Measurements from ENCODE around the gene LIPA.
"Not testable (repeated sequence)": the region's sequence is repeated elsewhere in the genome, so short reads cannot be mapped to it uniquely, and the experiment has no call there.

The LIPA gene

DNA sequence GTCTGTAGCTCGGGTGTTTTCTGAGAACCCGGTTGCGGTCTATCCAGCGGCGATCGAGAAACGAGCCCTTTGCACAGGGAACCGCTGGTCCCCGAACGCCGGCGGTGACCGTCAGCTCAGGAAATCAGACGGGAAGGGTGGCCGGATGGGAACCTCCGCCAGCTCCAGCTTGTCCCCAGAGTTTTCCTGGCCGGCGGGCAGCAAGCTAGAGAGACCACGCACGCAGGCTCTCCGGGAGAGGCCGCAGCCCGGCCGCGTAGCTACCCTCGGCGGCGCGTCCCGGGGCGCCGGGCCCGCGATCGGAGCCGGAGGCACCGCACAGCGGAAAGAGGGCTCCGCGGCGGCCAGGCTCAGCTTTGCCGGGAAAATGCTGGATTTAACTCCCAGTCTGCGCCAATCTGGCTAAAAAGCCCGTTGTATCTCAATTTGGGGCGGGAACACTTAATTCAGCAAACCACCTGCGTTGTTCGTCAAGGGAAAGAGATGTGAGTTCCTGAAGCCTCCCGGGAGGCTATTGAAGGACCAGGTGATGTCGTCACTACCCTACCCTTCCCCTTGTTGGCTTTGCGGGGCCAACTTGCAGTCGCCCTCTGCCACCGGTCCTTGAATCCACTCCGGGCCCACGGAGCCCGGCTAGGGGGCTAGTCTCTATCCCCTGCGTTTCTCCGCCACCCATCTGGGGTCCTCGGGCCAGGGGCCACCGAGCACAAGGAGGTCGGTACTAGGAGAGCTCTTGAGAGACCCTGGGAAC is 43.6 kb downstream of the LIPA start:
- no peak for DNase-seq (ENCODE audit: low read depth, low spot score)

DNA sequence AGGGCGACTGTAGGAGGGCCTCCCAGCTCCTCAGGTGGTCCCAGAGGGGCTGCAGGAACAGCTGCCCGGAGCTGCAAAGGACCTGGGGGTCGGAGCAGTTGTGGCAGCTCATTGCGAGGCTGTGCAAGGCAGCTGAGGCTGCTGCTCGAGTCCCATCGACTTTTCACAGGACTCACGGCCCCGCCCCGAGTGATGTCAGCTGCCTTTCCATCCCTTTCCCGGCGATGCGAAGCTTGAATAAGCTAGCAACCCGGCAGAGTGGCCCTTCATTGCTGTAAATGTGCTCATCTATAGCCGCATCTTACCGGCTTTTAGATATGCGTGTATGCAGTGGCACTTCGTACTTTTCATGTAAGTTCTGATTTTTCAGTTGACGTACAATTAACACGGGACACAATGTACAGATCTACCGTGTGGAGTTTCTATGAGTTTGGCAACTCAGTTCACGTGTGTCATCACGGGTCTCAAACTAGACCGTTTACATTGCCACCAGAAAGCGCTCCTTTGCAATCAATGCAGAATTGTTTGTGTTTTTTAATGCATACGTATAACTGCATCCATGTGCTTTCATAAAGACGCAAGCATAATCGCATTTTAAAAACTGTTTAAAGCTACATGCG is 44.3 kb downstream of the LIPA start, which contains the start of gene CH25H:
Gene CH25H, minus strand, starts transcription at position 137 of the 620 bp plus-strand sequence. Its CDS starts 25 bp downstream, at position 112.
- DNase-seq (ENCODE audit: low read depth, low spot score), result no peak

DNA sequence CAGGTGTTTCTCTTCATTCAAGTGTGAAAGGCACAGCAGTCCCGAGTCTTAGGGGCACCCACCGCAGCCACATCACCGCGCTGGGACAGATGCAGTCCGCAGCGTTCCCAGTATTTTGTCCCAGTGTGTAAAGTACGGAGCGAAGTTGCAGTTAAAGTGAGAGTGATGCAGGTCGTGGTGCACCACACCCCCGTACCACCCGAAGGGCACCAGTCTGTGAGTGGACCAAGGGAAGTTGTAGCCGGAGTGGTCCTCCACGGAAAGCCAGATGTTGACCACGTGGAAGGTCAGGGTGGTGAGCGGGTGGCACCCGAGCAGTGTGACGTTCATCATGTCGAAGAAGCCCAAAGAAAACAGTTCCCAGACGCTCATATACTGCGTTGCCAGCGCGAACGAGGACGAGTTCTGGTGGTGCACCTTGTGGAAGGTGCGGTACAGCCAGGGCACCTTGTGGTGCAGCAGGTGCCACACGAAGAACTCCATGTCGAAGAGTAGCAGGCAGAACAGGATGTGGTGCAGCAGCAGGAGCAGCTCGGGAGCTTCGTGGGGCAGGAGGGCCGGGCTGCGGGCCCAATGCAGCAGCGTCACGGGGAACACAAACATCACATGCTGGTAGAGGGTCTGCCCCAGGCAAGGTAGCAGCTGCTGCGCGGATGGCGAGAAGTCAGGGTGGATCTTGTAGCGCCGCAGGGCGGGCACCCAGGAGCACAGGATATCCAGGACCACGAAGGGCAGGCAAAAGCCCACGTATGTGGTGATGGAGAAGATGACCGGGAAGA is 45.0 kb downstream of the LIPA start:
- no peak for DNase-seq (ENCODE audit: low read depth, low spot score)

DNA sequence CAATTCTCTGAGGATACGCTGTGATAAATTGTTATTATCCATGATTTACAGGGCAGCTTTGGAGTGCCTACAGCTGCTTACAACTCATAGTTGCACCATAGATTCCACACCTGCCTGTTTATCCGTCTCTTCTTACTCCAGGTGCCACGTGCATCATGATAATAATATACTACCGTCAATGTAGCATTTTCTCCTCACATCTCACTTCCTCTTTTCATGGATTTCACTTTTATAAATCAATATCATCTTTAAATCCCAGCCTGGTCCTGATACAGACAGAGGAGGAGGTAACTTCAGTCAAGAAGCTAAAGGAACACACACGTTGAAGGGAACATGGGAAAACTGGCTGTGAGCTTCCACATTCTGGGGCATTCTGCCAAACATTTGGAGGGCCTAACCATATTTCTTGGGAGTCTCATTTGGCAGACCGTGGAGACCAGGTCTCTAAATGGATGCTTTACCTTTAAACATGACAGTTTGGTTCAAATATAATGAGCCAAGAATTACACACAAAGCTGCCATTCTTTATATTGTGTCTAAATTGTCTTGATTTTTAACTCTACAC is 46.9 kb downstream of the LIPA start:
- DNase-seq (ENCODE audit: low read depth, low spot score), result no peak

DNA sequence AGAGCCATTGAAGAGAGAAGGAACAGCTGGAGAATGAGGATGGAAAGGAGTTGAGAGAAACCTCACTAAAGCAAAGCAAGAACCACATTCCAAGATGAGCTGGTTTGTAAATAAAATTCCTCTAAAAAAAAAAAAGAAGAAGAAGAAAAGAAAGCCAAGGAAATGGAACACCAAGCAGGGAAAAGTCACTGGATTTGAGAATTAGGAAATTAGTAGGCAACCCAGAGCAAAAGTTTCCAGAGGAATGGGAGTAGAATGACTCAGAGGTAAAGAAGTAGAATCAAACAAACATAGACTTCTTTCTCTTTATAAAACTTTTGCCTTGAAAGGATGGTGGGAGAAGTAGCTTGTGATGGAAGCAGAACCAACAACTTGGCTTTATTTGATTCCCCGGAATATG is 48.3 kb downstream of the LIPA start:
- DNase-seq (ENCODE audit: low read depth, low spot score), result no peak

DNA sequence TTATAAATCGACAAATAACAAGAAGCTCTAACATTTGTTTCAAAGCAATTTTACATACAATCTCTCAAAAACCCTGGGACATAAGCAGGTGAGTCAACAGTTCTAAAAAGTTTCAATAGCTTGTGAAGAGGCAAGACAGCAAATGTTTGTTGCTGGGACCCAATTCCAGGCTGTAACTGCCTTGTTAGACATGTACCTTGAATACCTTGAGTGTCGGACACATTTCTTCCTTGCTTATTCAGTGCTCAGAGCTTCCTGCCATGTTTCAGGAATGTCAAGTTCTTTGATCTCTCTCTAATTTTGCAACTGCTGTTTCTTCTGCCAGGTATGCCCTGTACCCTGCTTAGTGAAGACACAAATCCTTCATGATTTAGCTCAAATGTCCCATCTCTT is 49.5 kb downstream of the LIPA start:
- DNase-seq (ENCODE audit: low read depth, low spot score), result no peak

DNA sequence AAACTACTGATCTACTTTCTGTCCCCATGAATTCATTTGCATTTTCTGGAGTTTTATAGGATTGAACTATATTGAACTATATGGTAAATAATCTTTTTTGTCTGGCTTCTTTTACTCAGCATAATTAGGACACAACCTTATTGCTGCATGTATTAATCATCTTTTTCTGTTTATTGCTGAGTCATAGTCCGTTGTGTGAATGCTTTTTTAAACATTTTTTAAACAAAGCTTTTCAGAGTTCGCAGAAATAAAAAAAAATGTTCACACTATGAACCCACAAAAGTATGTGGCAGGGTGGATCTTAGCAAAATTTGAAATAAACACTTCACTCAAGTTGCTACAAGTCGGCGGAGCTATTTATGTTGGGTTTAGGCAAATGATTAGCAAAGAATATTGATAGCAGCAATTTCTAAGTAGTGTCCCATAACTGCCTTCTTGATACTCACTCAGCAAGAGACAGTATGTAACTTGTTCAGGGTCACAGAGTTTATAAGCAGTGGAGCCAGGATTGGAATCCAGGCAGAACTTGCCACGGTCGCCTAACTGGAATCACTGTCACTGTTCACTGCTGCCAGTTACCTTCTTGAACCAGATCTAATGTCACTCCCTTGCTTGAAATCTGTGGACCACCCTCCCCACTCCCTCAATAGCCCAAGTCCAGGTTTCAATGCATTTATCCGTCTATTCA is 50.1 kb downstream of the LIPA start:
- no peak for DNase-seq (ENCODE audit: low read depth, low spot score)

DNA sequence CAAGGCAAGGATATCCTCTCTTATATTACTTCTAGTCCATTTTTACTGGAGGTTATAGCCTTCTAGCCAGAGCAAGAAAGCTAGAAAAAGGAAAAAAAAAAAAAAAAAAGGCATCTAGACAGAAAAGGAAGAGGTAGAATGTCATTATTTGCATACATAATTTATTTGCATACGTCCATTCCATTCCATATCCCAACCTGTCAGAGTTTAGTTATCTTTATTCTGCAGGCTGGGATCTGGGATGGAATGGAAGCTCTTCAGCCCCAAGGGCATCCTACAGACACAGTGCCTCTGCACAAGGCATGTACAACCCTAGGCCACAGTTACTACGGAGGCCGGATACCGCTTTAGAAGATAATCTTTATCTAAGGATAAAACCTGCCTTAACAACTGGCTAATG is 54.1 kb downstream of the LIPA start:
- DNase-seq (ENCODE audit: low read depth, low spot score), result no peak

DNA sequence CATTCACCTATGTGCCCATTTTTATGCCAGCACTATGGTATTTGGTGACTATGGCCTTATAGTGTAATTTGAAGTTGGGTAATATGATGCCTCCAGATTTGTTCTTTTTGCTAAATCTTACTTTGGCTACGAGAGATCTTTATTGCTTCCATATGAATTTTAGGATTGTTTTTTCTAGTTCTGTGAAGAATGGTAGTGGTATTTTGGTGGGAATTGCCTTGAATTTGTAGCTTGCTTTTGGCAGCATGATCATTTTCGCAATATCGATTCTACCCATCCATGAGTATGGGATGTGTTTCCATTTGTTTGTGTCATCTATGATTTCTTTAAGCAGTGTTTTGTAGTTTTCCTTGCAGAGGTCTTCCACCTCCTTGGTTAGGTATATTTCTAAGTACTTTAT is 60.3 kb downstream of the LIPA start:
- not testable (repeated sequence) for DNase-seq (ENCODE audit: low read depth, low spot score)

DNA sequence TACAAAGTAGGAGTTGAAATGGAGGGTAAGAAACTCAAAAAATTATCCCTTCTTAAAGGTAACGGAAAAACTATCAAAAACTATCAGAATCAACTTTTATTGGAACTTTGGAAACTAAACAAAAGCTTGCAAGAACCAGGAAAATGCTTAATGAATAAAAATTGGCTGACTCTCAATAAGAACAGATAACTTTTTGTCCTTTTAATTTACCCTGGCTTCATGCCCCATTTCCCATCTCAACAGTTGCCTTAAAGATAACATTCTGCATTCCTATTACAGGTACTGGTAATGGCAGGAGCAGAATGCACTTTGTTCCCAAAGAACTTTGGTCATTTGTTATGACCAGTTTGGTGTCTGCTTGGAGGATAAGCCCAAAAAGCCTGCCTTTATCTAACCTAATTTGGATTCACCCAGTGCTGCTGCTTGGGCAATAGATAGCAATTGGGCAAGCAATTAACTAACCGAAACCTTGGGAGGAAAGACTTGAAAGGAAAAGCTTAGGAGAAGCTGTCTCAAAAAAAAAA is 62.3 kb downstream of the LIPA start:
- no peak for DNase-seq (ENCODE audit: low read depth, low spot score)

DNA sequence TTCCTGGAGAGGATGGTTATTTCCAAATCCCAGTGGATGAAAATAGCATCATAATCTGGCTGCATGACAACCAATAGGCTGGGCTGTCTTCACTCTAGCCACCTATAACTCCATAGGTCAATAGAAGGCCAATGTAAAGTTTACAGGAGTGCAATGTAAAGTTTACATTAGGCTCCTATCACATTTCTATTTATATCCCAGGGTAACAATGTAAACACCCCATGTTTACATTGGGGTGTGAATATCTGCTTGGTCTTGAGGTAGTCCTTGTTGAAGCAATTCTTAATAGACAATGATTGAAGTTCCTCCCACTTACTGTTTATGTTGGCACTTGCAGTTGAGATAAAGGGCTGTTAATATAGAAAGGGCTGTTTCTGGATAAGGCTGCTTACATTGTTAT is 65.9 kb downstream of the LIPA start:
- no peak for DNase-seq (ENCODE audit: low read depth, low spot score)

DNA sequence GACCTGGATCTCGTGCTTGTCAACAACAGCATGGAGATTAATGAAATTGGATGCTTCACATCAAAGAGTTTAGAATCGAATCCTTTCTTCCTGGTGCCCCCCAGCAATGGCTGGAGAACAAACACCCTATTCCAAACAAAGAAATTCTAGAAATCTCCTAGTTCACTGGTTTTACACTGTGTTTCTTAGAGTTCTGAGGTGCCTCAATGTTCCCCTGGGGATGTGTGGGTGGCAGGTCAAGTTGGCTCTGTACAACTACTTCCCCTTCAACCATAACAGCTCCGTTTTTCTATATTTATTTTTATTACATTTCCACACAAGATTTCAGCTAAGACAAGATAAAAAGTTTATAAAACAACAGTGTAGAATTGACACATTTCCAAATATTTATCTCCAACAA is 66.9 kb downstream of the LIPA start:
- no peak for DNase-seq (ENCODE audit: low read depth, low spot score)

DNA sequence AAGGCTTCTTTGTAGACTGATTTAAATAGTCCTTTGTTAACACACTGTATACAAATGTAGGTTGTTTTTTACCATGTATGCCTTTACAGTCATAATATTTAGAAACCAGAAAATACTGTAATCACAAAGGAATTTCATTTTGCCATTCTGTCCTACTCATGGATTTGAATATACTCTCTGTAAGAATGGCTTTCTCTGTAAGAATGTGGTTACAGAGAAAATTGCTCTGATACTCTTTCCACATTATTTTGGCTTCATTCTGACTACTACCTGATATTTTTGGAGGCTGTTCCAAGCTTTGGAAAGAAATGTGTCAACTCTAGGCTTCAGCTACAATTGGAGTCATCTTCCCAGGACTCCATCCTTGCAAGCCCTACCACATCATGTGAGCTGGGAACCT is 68.0 kb downstream of the LIPA start:
- DNase-seq (ENCODE audit: low read depth, low spot score), result no peak

DNA sequence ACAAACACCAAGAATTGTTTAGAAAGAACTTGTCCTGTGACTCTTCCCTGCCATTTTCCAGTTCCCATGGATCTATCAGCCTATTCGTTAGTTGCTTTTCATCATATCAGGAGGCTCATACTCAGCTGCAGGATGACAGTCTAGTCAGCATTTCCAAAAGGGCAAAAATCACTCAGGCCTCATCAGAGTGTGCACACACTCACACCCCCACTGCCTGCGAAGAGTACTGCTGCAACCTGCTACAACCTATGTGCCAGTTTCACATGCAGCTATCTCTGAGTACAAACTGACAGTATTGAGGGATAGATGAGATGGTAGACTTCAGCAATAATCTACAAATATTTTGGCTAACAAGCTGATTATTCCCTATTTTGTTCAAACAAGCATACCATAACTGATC is 68.7 kb downstream of the LIPA start:
- DNase-seq (ENCODE audit: low read depth, low spot score), result no peak

DNA sequence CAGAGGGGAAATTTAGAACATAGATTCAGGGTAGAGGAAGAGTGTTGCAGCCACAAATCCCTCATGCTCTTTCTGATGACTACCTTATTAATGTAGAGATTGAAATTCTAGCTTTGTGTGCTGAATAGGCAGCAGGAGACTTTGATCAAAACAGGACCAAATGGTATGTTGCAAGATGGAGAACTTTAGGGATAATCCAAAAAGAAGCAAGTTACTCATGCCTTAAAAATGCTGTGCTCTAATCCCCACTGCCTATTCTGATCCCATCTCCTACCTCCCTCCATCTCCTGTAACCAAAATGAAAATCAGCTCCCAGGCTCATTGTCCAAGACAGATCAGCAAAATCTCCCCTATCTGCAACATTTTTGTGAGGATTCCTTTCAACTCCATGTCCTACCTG is 75.8 kb downstream of the LIPA start:
- no peak for DNase-seq (ENCODE audit: low read depth, low spot score)

DNA sequence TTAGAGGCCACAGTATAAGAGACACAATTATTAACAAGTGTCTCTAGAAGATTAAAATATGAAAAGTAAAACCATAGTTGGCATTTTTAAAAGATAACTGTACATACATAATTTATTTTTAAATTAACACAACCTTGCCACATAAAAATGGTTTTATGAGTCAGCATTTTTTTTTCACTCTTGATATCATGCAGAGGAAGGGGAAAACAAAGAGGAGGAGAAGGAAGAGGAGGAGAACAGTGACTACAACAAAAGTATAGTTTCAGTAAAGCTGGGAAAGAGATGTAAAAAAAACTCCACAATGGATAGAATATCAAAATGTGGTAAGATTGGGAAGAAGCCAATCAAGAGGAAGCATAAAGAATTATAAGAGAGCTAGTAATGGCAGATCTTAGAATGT is 78.5 kb downstream of the LIPA start:
- no peak for DNase-seq (ENCODE audit: low read depth, low spot score)

DNA sequence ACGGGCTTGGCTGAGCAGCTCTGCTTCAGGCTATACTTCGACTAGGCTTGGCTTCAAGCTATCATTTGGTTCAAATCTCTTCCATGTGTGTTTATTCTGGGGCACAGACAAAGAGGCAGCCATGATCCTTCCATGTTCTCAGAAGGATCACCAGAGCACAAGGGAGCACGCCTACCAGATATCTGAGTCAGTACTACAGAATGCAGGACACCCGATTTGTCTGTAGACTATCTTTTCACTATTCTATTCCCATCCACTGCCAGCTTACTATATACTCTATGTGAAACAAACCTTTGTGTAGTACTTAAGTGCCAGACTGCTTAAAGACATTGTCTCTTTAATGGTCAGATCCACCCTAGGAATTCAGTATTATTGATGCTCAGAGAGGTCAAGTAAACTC is 79.6 kb downstream of the LIPA start:
- no peak for DNase-seq (ENCODE audit: low read depth, low spot score)

DNA sequence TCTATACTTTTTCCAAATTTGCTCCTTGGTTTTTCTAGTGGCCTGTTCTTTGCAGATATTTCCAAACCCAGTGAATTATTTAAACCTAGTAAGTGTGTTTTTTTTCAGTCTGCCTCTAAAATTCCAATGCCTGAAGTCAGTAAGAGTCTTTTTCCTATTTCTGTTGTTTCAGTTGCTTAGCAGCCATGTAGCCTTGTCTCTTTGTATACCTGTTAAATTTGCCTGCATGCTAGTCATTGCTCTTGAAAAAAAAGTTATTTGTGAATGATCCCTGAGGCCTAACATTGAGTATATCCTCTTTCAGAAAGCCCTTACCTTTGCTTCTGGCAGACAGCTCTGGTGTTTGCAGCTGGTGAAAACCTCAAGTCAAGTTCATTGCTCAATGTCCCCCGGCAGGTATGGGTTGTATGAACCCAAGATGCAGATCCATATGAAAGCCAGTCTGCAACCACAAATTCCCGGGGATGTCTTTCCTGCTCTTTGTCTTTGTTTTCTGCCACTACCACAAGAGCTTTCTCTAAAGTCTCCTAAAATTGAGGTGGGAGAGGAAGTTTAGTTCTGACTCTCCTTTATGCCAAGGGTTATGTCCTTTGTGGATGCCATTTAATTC is 80.2 kb downstream of the LIPA start:
- no peak for DNase-seq (ENCODE audit: low read depth, low spot score)

DNA sequence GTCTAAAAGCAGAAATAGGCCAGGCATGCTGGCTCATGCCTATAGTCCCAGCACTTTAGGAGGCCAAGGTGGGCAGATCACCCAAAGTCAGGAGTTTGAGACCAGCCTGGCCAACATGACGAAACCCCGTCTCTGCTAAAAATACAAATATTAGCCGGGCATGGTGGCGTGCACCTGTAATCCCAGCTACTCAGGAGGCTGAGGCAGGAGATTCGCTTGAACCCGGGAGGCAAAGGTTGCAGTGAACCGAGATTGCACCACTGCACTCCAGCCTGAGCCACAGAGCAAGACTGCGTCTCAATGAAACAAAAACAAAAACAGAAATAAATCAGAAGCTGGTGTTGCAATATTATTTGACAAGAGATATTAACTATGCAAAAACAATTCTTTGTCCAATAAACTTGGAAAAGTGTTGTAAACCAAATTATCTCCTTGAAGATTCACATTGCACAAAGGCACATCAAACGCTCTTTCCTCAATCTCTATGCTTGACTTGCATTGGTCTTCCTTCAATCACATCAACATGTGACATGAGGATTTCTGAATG is 83.1 kb downstream of the LIPA start:
- not testable (repeated sequence) for DNase-seq (ENCODE audit: low read depth, low spot score)

DNA sequence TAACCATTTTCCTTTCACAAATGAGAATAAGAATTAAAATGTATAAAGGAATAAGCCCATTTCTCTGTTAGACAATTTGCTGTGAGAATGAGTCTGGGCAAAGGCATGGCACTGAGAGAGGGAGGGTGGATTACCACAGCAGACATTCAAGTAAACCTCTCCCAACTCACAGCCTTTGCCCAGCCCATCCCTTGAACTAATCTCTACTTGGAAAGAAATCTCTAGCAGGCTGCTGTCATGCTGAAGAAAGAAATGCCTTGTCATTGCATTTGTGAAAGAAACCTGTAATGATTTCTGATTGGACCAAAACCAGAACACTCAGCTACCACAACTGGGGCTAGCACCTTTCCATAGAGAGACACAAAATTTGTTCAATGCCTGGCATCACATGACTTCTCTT is 83.7 kb downstream of the LIPA start:
- no peak for DNase-seq (ENCODE audit: low read depth, low spot score)

DNA sequence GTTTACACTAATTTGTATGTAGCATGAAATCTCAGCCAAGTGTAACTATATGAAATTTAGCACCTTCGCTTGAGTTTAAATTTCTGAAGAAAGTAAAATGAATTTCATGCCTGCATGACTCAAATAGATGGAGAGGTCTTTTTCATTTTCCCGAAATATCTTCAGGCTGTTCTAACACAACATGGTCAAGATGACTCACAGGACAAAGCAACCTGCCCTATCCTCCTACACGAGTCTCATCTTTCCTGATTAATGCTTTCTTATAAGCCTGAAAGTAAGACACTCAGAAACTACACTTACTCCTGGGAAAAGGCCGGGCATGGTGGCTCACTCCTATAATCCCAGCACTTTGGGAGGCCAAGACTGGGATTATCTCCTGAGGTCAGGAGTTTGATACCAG is 85.7 kb downstream of the LIPA start:
- no peak for DNase-seq (ENCODE audit: low read depth, low spot score)
